Stimulated activated effector memory CD8-positive, alpha-beta T cell treated with anti-CD3 and anti-CD28 coated beads, Interleukin-12 subunit alpha, Interleukin-12 subunit beta, amount 100 ng/mL, for 72 hours (primary cell): ENCODE measurements around the gene RCOR3.
"Not testable (repeated sequence)": the region's sequence is repeated elsewhere in the genome, so short reads cannot be mapped to it uniquely, and the experiment has no call there.

Source experiments
- ATAC-seq: fragments of 150-1000 bp; cut with Tn5 transposase; 2 replicates; pipeline ENCODE4 v1.10.0; 2021
- DNase-seq, 2 donors: peaks; one replicate each; pipeline ENCODE4 v3.0.0; 2021 to 2022; ENCODE audit warnings: low spot score in 2 of 2
- H3K27ac Mint-ChIP-seq: one replicate; pipeline ENCODE4 v1.8.0; 2022; ENCODE audit warnings: mild to moderate bottlenecking, mixed read lengths
- H3K36me3 Mint-ChIP-seq: one replicate; pipeline ENCODE4 v1.8.0; 2022; ENCODE audit warnings: mild to moderate bottlenecking, mixed read lengths
- H3K4me1 Mint-ChIP-seq: one replicate; pipeline ENCODE4 v1.8.0; 2022; ENCODE audit warnings: mixed read lengths
- H3K4me3 Mint-ChIP-seq: one replicate; pipeline ENCODE4 v1.8.0; 2022; ENCODE audit warnings: mild to moderate bottlenecking, mixed read lengths
- H3K9me3 Mint-ChIP-seq: one replicate; pipeline ENCODE4 v1.8.0; 2022; ENCODE audit warnings: mixed read lengths

RCOR3 gene

GRCh38 chr1:211246583-211246982 lies 12.6 kb upstream of the RCOR3 start:
- not testable (repeated sequence) for ATAC-seq, H3K4me3 Mint-ChIP-seq

GRCh38 chr1:211247921-211248320 lies 11.2 kb upstream of the RCOR3 start:
- Mint-ChIP-seq H3K9me3 (no peaks in the 10 kb centered on the region), H3K4me1 (no peaks in the 10 kb centered on the region), H3K27ac (no peak overlapping the region), H3K4me3 (no peak overlapping the region), H3K36me3 (no peaks in the 10 kb centered on the region)
- ATAC-seq: no peak
- no peak for DNase-seq

More at GRCh38 chr1:211246583-211246982, 12.6 kb upstream of the RCOR3 start:
- H3K27ac Mint-ChIP-seq, H3K4me1 Mint-ChIP-seq, H3K36me3 Mint-ChIP-seq, H3K9me3 Mint-ChIP-seq, DNase-seq: not testable (repeated sequence)

- not testable (repeated sequence) for H3K4me1 Mint-ChIP-seq, DNase-seq, ATAC-seq, H3K4me3 Mint-ChIP-seq, H3K27ac Mint-ChIP-seq, H3K36me3 Mint-ChIP-seq, H3K9me3 Mint-ChIP-seq
Observed at GRCh38 chr1:211249611-211250010, 9.6 kb upstream of the RCOR3 start.

GRCh38 chr1:211257826-211258225 lies 1.3 kb upstream of the RCOR3 start:
- peak overlapping the region; percentile 94 for H3K4me3 Mint-ChIP-seq
- H3K9me3 Mint-ChIP-seq: no peaks in the 10 kb centered on the region
- ATAC-seq: no peak
- H3K36me3 Mint-ChIP-seq: peaks cover 34% of the 10 kb centered on the region
- no peak for DNase-seq
- peaks cover 19% of the 10 kb centered on the region for H3K4me1 Mint-ChIP-seq
- peak overlapping the region; percentile 98 for H3K27ac Mint-ChIP-seq

- DNase-seq (peak; percentile 27 to 79), ATAC-seq (peak; percentile 34)
- H3K4me3 Mint-ChIP-seq: peak overlapping the region; percentile 94
- no peaks in the 10 kb centered on the region for H3K9me3 Mint-ChIP-seq
- peaks cover 19% of the 10 kb centered on the region for H3K4me1 Mint-ChIP-seq
- peaks cover 38% of the 10 kb centered on the region for H3K36me3 Mint-ChIP-seq
- peak overlapping the region; percentile 98 for H3K27ac Mint-ChIP-seq
Observed at GRCh38 chr1:211258310-211258755, 833 bp upstream of the RCOR3 start.

- DNase-seq: no peak
- H3K36me3 Mint-ChIP-seq: peaks cover 52% of the 10 kb centered on the region
- peaks cover 19% of the 10 kb centered on the region for H3K4me1 Mint-ChIP-seq
- peak overlapping the region; percentile 98 for H3K27ac Mint-ChIP-seq
- peak overlapping the region; percentile 94 for H3K4me3 Mint-ChIP-seq
- ATAC-seq: peak; percentile 54
- no peaks in the 10 kb centered on the region for H3K9me3 Mint-ChIP-seq
Observed at GRCh38 chr1:211259638-211260126, 516 bp downstream of the RCOR3 start.

- Mint-ChIP-seq H3K36me3 (peaks cover 59% of the 10 kb centered on the region), H3K4me3 (peak overlapping the region; percentile 94), H3K4me1 (peaks cover 19% of the 10 kb centered on the region), H3K27ac (peak overlapping the region; percentile 98), H3K9me3 (no peaks in the 10 kb centered on the region)
- peak; percentile 40 to 83 for DNase-seq
- ATAC-seq: peak; percentile 47
Observed at GRCh38 chr1:211260141-211261107, 1.3 kb downstream of the RCOR3 start.

GRCh38 chr1:211261229-211261628 lies 2.1 kb downstream of the RCOR3 start:
- Mint-ChIP-seq H3K27ac (peak overlapping the region; percentile 84), H3K36me3 (peaks cover 67% of the 10 kb centered on the region), H3K9me3 (no peaks in the 10 kb centered on the region), H3K4me1 (peaks cover 19% of the 10 kb centered on the region), H3K4me3 (peak overlapping the region; percentile 94)
- ATAC-seq (no peak), DNase-seq (no peak)

- Mint-ChIP-seq H3K36me3 (peaks cover 85% of the 10 kb centered on the region), H3K4me1 (peaks cover 24% of the 10 kb centered on the region)
- H3K9me3 Mint-ChIP-seq, ATAC-seq, H3K27ac Mint-ChIP-seq, DNase-seq, H3K4me3 Mint-ChIP-seq: not testable (repeated sequence)
Observed at GRCh38 chr1:211263022-211263421, 3.9 kb downstream of the RCOR3 start.

GRCh38 chr1:211267204-211267857 lies 8.2 kb downstream of the RCOR3 start:
- DNase-seq (no peak), ATAC-seq (no peak)
- Mint-ChIP-seq H3K36me3 (peaks cover 80% of the 10 kb centered on the region), H3K4me1 (peaks cover 12% of the 10 kb centered on the region), H3K27ac (no peak overlapping the region), H3K9me3 (no peaks in the 10 kb centered on the region), H3K4me3 (no peak overlapping the region)

GRCh38 chr1:211279340-211279739 lies 20.2 kb downstream of the RCOR3 start:
- Mint-ChIP-seq H3K4me1 (no peaks in the 10 kb centered on the region), H3K4me3 (no peak overlapping the region), H3K36me3 (peaks cover 37% of the 10 kb centered on the region), H3K9me3 (no peaks in the 10 kb centered on the region), H3K27ac (no peak overlapping the region)
- DNase-seq (no peak), ATAC-seq (peak; percentile 63)

GRCh38 chr1:211280910-211281309 lies 21.7 kb downstream of the RCOR3 start:
- no peaks in the 10 kb centered on the region for H3K4me1 Mint-ChIP-seq
- DNase-seq: no peak
- peaks cover 38% of the 10 kb centered on the region for H3K36me3 Mint-ChIP-seq
- H3K27ac Mint-ChIP-seq: no peak overlapping the region
- peak; percentile 92 for ATAC-seq
- no peaks in the 10 kb centered on the region for H3K9me3 Mint-ChIP-seq
- no peak overlapping the region for H3K4me3 Mint-ChIP-seq

- H3K4me1 Mint-ChIP-seq: no peaks in the 10 kb centered on the region
- ATAC-seq (peak; percentile 79), DNase-seq (no peak)
- H3K4me3 Mint-ChIP-seq: no peak overlapping the region
- no peak overlapping the region for H3K27ac Mint-ChIP-seq
- H3K9me3 Mint-ChIP-seq: no peaks in the 10 kb centered on the region
- peaks cover 38% of the 10 kb centered on the region for H3K36me3 Mint-ChIP-seq
Observed at GRCh38 chr1:211281320-211282022, 22.3 kb downstream of the RCOR3 start.

GRCh38 chr1:211282023-211282373 lies 22.8 kb downstream of the RCOR3 start:
- H3K36me3 Mint-ChIP-seq: peaks cover 38% of the 10 kb centered on the region
- H3K4me3 Mint-ChIP-seq: no peak overlapping the region
- ATAC-seq (peak; percentile 60), DNase-seq (no peak)
- H3K9me3 Mint-ChIP-seq: no peaks in the 10 kb centered on the region
- H3K27ac Mint-ChIP-seq: no peak overlapping the region
- peaks cover 2% of the 10 kb centered on the region for H3K4me1 Mint-ChIP-seq

- Mint-ChIP-seq H3K27ac (no peak overlapping the region), H3K36me3 (peaks cover 55% of the 10 kb centered on the region), H3K4me1 (peaks cover 6% of the 10 kb centered on the region), H3K4me3 (no peak overlapping the region), H3K9me3 (no peaks in the 10 kb centered on the region)
- DNase-seq (no peak), ATAC-seq (no peak)
Observed at GRCh38 chr1:211285196-211285595, 26.0 kb downstream of the RCOR3 start.
